Mesendoderm (in vitro differentiated cells): ENCODE measurements around the gene WDR86.

ENCODE experiments used
- DNase-seq: peaks from one replicate; pipeline ENCODE4 v3.0.0; 2013
- H2AK5ac ChIP-seq: 2 replicates; pipeline ENCODE4 v1.6.1; 2013; ENCODE audit warnings: low read length, inconsistent platforms
- H2BK120ac ChIP-seq: 2 replicates; pipeline ENCODE4 v1.6.1; 2013; ENCODE audit warnings: low read depth, mild to moderate bottlenecking, low read length, moderate library complexity, mixed read lengths
- H2BK15ac ChIP-seq: replicated peaks from 2 replicates; pipeline ENCODE4 v1.6.1; 2013; ENCODE audit warnings: low read depth, mild to moderate bottlenecking, moderate library complexity
- H2BK5ac ChIP-seq: 2 replicates; pipeline ENCODE4 v1.6.1; 2013; ENCODE audit warnings: low read length, inconsistent platforms
- H3K18ac ChIP-seq: 2 replicates; pipeline ENCODE4 v1.6.1; 2013; ENCODE audit warnings: mild to moderate bottlenecking, low read length, mixed read lengths
- H3K23ac ChIP-seq: one replicate; pipeline ENCODE4 v1.6.1; 2013; ENCODE audit warnings: low read length
- H3K27ac ChIP-seq: 2 replicates; pipeline ENCODE4 v1.5.1; 2013; ENCODE audit warnings: low read depth, mild to moderate bottlenecking, inconsistent platforms, low read length, moderate library complexity
- H3K27me3 ChIP-seq: 2 replicates; pipeline ENCODE4 v1.6.1; 2013; ENCODE audit warnings: low read length, control low read depth, mild to moderate bottlenecking, inconsistent platforms; ENCODE audit not compliant: insufficient read depth, poor library complexity
- H3K36me3 ChIP-seq: 2 replicates; pipeline ENCODE4 v1.6.1; 2013; ENCODE audit warnings: low read length, inconsistent platforms; ENCODE audit not compliant: control insufficient read depth, insufficient read depth
- H3K4ac ChIP-seq: one replicate; pipeline ENCODE4 v1.6.1; 2013; ENCODE audit warnings: low read depth, mild to moderate bottlenecking, low read length, moderate library complexity
- H3K4me1 ChIP-seq: 2 replicates; pipeline ENCODE4 v1.6.1; 2013; ENCODE audit warnings: low read depth, low read length, inconsistent platforms; ENCODE audit not compliant: control insufficient read depth
- H3K4me2 ChIP-seq: 2 replicates; pipeline ENCODE4 v1.6.1; 2013; ENCODE audit warnings: low read length
- H3K4me3 ChIP-seq: 2 replicates; pipeline ENCODE4 v1.5.1; 2013; ENCODE audit warnings: mild to moderate bottlenecking, low read length
- H3K56ac ChIP-seq: one replicate; pipeline ENCODE4 v1.6.1; 2013; ENCODE audit warnings: low read length
- H3K79me1 ChIP-seq: 2 replicates; pipeline ENCODE4 v1.6.1; 2013; ENCODE audit warnings: low read length, inconsistent platforms
- H3K79me2 ChIP-seq: 2 replicates; pipeline ENCODE4 v1.6.1; 2013; ENCODE audit warnings: mild to moderate bottlenecking, low read length; ENCODE audit not compliant: control insufficient read depth, insufficient read depth
- H3K9ac ChIP-seq: 2 replicates; pipeline ENCODE4 v1.6.1; 2013; ENCODE audit warnings: low read length, inconsistent platforms
- H4K5ac ChIP-seq: one replicate; pipeline ENCODE4 v1.6.1; 2013; ENCODE audit warnings: low read length
- H4K8ac ChIP-seq: one replicate; pipeline ENCODE4 v1.6.1; 2013; ENCODE audit warnings: low read depth, mild to moderate bottlenecking, control low read depth, low read length, moderate library complexity
- WGBS: extraction: QIAGEN DNeasy Blood & Tissue Kit; methylation state at CpG from one replicate; pipeline ENCODE4 v1.1.7; 2013; ENCODE audit warnings: low lambda C conversion rate, missing lambda C conversion rate; ENCODE audit not compliant: insufficient coverage; ENCODE audit errors: extremely low coverage; 5-methylcytosine and 5-hydroxymethylcytosine counted together

WDR86 gene

DNA sequence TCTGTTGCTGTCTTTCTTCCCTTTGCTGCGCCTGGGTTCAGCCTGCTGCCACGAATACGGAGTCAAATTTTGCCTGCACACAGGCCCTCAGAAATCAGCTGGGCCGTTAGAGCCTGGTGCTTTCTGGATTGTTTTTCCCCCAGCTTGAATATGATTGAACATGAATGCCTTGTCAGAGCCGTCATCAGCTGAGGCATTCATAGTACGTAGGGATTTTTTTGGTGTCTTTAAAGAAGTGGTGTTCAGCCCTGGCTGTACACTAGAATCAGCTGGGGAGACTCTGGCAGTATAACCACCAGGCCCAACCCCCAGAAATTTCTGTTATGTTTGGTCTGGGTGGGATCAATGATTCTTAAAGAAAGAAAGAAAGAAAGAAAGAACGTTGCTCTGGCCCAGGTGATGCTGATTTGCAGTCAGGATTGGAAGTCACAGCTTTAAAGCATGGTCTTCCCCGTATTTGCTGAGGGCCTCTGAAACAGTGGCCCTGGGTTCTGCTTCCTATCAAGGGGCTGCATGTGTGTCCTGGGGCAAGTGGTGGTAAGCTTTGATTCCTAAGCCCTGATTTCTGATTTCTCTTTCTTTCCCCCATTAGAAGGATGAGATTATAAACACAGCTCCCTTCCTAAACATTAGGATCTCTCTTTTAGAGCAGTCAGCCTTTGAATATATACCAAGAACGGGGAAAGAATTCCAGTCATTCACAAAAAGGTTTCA, 43.5 kb downstream of the WDR86 start:
- no peak overlapping the region for H4K5ac ChIP-seq
- no peaks in the 10 kb centered on the region for H3K79me1 ChIP-seq
- no peak overlapping the region for H2AK5ac ChIP-seq
- H4K8ac ChIP-seq: no peak overlapping the region
- H3K23ac ChIP-seq: no peak overlapping the region
- no peak overlapping the region for H3K4me2 ChIP-seq
- H3K36me3 ChIP-seq: peaks cover 1% of the 10 kb centered on the region
- no peak overlapping the region for H2BK15ac ChIP-seq
- no peaks in the 10 kb centered on the region for H3K79me2 ChIP-seq
- H2BK5ac ChIP-seq: no peak overlapping the region
- H3K4ac ChIP-seq: no peak overlapping the region
- H3K4me3 ChIP-seq: no peak overlapping the region
- H3K4me1 ChIP-seq: no peaks in the 10 kb centered on the region
- no CpG with 5 or more reads among the region's 9 CpGs for WGBS
- no peak overlapping the region for H3K18ac ChIP-seq
- H3K27me3 ChIP-seq: no peaks in the 10 kb centered on the region
- DNase-seq: no peak
- no peak overlapping the region for H3K27ac ChIP-seq
- H2BK120ac ChIP-seq: no peak overlapping the region
- no peak overlapping the region for H3K9ac ChIP-seq
- H3K56ac ChIP-seq: no peak overlapping the region

DNA sequence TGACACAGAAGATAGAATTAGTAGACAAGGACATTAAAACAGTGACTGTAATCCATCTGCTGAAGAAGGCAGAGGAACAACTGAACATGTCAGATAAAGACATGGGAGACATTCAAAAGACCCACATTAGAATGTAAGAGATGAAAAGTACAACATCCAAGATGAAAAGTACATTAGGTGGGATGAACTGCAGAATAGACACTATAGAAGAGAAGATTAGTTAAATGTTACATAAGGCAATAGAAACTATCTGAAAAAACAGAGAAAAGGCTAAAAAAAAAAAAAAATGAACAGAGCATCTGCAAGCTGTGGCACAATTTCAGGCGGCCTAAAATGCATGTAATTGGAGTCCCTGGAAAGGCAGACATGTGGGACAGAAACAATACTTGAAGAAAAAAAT, 46.7 kb downstream of the WDR86 start:
- H3K18ac ChIP-seq: no peak overlapping the region
- no peak overlapping the region for H3K4me2 ChIP-seq
- no peak overlapping the region for H3K23ac ChIP-seq
- no peak overlapping the region for H3K9ac ChIP-seq
- no peaks in the 10 kb centered on the region for H3K79me2 ChIP-seq
- H4K8ac ChIP-seq: no peak overlapping the region
- no peak overlapping the region for H4K5ac ChIP-seq
- H3K27me3 ChIP-seq: no peaks in the 10 kb centered on the region
- H2BK5ac ChIP-seq: no peak overlapping the region
- no peak overlapping the region for H2BK15ac ChIP-seq
- no peak overlapping the region for H3K4ac ChIP-seq
- H2BK120ac ChIP-seq: no peak overlapping the region
- no peaks in the 10 kb centered on the region for H3K4me1 ChIP-seq
- H3K27ac ChIP-seq: no peak overlapping the region
- no peak for DNase-seq
- H3K79me1 ChIP-seq: no peaks in the 10 kb centered on the region
- WGBS: no CpG with 5 or more reads among the region's 1 CpG
- no peak overlapping the region for H2AK5ac ChIP-seq
- no peak overlapping the region for H3K56ac ChIP-seq
- H3K36me3 ChIP-seq: peaks cover 4% of the 10 kb centered on the region
- no peak overlapping the region for H3K4me3 ChIP-seq

DNA sequence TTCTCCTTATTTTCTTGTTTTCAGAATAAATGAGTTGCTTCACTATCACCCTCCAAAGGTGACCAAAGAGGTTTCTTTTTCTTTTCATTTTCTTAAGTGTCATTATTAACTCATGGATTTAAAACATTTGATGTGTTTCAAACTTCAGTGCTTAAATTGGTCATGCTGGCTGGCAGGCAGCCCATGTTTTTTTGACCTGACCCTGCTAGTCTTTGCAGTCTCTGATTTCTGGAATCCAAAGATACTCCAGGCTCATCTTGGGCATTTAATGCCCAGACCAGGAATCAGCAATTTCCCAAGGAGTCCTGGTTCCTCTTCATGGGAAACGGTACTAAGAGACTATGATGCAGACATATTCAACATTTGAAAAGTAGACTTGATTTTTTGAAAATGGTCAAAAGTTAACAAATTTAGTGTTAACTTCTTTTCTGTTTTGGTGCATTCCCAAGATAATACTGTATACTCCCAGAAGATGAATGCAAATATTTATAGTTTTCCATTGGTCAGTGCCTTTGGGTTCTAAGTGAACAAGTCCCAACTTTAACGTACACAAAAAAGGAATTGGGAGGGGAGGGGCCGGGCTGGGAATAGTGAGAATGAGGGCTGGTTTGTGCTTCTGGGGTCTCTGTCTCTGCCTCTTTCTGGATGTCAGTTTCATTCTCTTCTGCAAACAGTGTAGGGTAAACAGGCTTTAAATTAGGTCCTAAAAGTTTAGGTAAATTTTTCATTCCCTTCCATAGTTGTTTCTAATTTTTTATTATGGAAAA, 48.5 kb downstream of the WDR86 start:
- Histone ChIP-seq H2BK5ac (no peak overlapping the region), H3K27ac (no peak overlapping the region), H3K4me1 (no peaks in the 10 kb centered on the region), H4K5ac (no peak overlapping the region), H3K9ac (no peak overlapping the region), H3K4ac (no peak overlapping the region), H3K4me2 (no peak overlapping the region), H2BK120ac (no peak overlapping the region), H3K23ac (no peak overlapping the region), H3K4me3 (no peak overlapping the region), H3K18ac (no peak overlapping the region), H3K27me3 (no peaks in the 10 kb centered on the region), H3K36me3 (peaks cover 2% of the 10 kb centered on the region), H4K8ac (no peak overlapping the region), H3K79me1 (no peaks in the 10 kb centered on the region), H2AK5ac (no peak overlapping the region), H2BK15ac (no peak overlapping the region), H3K79me2 (no peaks in the 10 kb centered on the region), H3K56ac (no peak overlapping the region)
- WGBS: no CpG with 5 or more reads among the region's 3 CpGs
- DNase-seq: no peak

DNA sequence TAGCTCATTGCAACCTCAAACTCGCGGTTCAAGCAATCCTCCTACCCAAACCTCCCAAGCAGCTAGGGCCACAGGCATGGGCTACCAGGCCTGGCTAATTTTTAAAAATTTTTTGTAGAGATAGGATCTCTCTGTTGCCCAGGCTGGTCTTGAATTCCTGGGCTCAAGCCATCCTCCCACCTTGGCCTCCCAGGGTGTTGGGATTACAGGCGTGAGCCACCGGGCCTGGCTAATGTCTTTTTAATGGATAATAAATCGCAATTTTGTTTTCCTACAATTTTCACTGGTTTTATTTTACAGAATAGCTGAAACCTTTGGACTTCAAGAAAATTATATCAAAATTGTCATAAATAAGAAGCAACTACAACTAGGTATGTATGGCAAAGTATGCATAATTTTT, 57.3 kb downstream of the WDR86 start:
- Histone ChIP-seq H3K27me3 (no peaks in the 10 kb centered on the region), H3K4me3 (no peak overlapping the region), H3K4me1 (no peaks in the 10 kb centered on the region), H3K4me2 (no peak overlapping the region), H3K79me2 (no peaks in the 10 kb centered on the region), H3K27ac (no peak overlapping the region), H3K79me1 (no peaks in the 10 kb centered on the region), H3K36me3 (peaks cover 3% of the 10 kb centered on the region), H3K4ac (no peak overlapping the region), H3K56ac (no peak overlapping the region), H2BK120ac (no peak overlapping the region), H2BK15ac (no peak overlapping the region), H3K18ac (no peak overlapping the region), H4K5ac (no peak overlapping the region), H2AK5ac (no peak overlapping the region), H3K23ac (no peak overlapping the region), H3K9ac (no peak overlapping the region), H2BK5ac (no peak overlapping the region), H4K8ac (no peak overlapping the region)
- no CpG with 5 or more reads among the region's 5 CpGs for whole genome bisulfite sequencing
- no peak for DNase-seq

DNA sequence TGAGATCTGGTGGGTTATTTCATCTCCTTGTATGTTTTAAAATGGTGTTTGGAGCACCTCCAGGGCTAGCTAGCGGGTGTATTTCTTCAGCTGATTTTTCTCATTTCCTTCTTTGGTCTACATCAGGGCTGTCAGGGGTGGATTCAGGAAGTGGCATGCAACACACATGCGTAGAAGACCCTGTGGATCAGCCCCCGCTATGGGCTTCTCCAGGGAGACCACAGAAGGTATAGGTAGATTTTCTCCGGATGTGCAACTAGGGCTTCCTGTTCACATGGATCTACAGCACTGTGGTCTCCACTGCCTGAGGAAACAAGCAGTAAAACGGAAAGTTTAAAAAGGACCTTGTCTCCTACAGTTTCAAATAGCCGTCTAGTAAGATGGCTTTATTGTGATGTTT, 57.9 kb downstream of the WDR86 start:
- no peak overlapping the region for H4K8ac ChIP-seq
- H2BK5ac ChIP-seq: no peak overlapping the region
- H3K27ac ChIP-seq: no peak overlapping the region
- no peaks in the 10 kb centered on the region for H3K79me1 ChIP-seq
- no peak overlapping the region for H2AK5ac ChIP-seq
- H3K9ac ChIP-seq: no peak overlapping the region
- no peak overlapping the region for H3K4me2 ChIP-seq
- no peaks in the 10 kb centered on the region for H3K4me1 ChIP-seq
- H3K18ac ChIP-seq: no peak overlapping the region
- DNase-seq: no peak
- no peaks in the 10 kb centered on the region for H3K27me3 ChIP-seq
- no peak overlapping the region for H2BK120ac ChIP-seq
- H3K4me3 ChIP-seq: no peak overlapping the region
- H2BK15ac ChIP-seq: no peak overlapping the region
- H3K56ac ChIP-seq: no peak overlapping the region
- H3K23ac ChIP-seq: no peak overlapping the region
- H3K36me3 ChIP-seq: peaks cover 3% of the 10 kb centered on the region
- H3K79me2 ChIP-seq: no peaks in the 10 kb centered on the region
- H3K4ac ChIP-seq: no peak overlapping the region
- WGBS: no CpG with 5 or more reads among the region's 6 CpGs
- no peak overlapping the region for H4K5ac ChIP-seq
